G401.6 (cell line): Measurements from ENCODE around the gene LRBA.
"Not testable (repeated sequence)": the region's sequence is repeated elsewhere in the genome, so short reads cannot be mapped to it uniquely, and the experiment has no call there.

Experiments
- FAIRE-seq: peaks from 2 replicates; lab custom pipeline; 2012; peaks lifted over from hg19 to GRCh38; lab: Jason Lieb, UNC

The LRBA gene

DNA sequence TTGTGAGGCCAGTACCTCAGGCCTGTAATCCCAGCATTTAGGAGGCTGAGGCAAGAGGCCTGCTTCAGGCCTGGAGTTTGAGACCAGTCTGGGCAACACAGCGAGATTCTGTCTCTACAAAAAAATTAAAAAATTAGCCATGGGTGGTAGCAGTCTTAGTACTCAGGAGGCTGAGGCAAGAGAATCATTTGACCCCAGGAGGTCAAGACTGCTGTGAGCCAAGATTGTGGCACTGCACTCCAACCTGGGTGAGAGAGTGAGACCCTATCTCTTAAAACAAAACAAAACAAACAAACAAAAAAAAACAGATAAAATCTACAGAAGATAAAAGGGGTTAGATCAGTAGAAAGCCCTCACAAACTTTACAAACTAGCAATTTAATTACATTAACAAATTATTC, 352.4 kb downstream of the LRBA start:
- FAIRE-seq, result no peak

DNA sequence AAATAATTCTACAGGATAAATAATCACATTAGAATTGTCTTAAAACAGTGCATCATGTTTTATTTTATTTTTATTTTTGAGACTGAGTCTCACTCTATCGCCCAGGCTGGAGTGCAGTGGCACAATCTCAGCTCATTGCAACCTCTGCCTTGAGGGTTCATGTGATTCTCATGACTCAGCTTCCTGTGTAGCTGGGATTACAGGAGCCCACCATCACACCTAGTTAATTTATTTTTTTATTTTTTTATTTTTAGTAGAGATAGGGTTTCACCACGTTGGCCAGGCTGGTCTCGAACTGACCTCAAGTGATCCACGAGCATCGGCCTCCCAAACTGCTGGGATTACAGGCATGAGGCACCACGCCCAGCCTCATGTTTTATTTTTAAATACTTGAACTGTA, 353.5 kb downstream of the LRBA start:
- not testable (repeated sequence) for FAIRE-seq

DNA sequence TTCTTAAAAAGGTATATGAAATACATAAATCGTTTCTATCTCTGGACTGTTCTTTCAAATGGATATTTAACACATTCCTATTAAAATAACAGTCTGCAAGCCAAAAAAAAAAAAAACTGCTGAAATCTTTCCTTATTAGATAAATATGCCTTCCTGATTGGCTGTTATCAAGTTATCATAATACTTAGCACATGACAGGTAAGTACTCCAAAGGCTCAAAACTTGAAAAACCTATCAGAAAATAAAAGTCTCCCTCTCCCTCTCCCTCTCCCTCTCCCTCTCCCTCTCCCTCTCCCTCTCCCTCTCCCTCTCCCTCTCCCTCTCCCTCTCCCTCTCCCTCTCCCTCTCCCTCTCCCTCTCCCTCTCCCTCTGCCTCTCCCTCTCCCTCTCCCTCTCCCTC, 356.8 kb downstream of the LRBA start:
- not testable (repeated sequence) for FAIRE-seq

DNA sequence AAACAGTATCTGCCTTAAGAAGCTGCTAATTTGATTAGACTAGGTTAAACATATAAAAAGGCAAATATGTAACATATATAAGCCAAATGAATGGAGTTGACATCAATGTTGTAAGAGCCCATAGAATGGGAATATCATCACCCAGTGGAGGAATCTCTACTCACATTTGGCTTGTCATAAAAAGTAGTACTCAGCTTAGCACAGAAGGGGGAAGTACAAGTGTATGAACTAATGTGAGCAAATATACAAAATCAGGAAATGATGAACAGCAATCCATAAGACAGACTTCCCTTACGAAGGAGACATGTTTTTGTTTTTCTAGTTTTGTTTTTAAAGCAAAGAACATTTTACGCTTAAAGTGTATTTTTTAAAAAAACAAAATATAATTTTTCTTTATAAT, 358.2 kb downstream of the LRBA start:
- no peak for FAIRE-seq

DNA sequence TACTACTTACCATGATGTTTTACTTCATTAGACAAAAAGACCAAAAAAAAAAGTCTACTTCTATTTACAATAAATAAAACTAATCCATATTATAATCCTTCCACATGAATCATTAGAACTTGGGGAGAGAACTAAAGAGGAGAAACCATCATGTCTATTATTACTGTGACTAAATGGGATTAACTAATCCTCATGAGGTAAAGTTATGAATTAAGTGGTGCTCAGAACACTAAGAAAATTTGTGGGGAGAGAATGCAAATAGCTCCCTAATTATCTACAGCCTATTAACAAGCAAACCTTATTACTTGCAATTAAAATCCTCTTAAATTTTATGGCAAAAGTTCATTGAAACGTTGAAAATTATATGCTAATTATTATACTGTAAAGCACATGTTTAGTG, 364.3 kb downstream of the LRBA start:
- no peak for FAIRE-seq

DNA sequence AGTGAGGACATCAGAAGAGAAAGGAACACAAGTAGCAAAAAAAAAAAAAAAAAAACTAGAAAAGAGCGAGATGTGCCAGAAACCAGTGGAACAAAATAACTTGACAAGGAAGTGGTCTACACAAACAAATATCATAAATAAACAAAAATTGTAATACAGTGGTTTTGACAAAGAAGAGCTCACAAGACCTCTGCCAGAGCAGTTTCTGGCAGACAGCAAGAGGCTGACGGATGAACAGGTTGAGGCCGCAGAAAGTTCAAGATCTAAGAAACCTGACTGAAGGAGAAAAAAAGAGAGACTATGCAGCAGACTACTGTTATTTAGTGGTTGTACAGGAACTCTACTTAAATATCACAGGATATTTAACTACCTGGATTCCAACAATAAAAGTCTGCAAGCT, 367.0 kb downstream of the LRBA start:
- FAIRE-seq, result peak; percentile 63

DNA sequence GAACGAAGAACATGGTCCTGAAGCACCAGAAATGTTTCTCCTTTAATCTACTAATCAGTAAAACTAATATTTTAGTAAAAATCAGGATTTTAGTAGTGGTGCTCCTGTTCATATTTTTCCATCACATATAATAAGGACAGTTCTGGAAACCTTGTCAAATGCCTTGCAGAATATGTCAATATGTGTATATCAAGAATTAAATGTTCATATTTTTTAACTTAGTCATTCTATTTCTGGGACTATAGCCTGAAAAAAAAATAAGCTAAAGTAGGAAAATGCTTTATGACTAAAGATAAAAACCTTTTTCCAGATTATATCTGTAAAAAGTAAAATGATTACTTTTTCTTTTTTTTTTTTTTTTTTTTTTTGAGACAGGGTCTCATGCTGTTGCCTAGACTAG, 368.1 kb downstream of the LRBA start:
- FAIRE-seq, result no peak

DNA sequence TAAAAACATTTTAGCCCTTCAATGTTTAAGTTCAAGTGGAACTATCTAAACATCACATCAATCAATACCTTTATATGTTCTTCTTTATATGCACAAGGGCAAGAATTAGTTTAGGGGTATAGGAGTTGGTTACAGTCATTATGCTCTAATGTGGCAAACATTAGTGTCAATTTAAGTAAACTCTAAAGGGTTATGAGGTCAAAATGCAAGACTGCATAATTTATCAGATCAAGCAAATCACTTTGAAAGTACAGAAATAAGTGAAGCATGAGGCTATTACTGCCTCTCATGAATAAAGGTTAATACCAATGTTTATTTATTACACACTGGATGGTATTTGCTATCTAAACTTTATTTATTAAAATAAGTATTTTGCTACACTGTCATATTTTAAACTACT, 373.5 kb downstream of the LRBA start:
- no peak for FAIRE-seq

DNA sequence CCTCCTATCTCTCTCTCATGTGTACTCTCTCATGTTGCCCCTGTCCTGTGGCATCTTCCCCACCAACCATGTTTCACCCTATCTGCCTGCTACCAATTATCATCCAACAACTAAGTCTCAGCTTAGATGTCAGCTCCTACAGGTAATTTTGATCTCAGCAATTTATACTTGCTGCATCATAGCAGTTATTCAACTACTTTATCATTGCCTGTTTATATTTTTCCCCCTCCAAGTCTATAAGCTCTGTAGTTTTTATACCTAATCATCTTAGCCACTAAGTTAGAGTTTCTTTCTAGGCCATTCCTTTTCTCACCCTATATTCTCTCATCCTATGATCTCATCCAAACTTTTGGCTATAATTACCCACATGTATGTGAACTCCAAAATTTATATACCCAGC, 382.4 kb downstream of the LRBA start:
- FAIRE-seq, result no peak

DNA sequence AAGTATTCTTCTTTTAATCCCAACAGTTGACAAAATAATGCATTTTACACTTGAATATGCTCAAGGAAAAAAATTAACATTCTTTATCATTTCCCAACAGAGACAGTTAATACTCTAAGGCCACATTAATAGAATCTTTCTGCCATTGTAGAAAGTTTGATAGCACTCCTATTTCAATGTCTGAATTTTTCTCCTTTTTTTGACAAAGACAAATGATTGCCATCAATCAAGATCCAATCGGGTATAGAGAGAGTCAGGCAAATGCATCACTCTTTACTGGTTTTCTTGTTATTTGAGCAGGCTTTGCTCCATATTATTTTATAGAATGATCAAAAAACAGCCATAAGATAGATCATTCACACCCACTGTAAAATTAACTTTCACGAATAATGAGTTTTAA, 387.0 kb downstream of the LRBA start:
- FAIRE-seq, result no peak

DNA sequence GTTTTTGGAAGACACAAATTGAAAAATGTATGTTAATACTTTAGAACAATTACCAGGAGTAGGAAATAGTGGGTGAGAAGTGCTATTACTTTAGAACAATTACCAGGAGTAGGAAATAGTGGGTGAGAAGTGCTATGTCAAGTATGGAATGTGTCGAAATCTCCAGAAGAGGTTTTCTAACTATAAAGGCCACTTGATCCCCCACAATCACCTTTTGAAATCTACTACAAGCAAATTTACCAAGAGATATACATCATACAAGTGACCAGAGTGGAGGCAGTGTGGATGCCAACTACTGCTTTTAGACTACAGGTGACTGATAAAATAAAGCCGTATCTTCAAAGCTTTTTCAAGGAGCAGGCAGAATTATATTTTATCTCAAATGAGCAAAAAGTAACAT, 390.1 kb downstream of the LRBA start:
- FAIRE-seq, result no peak

DNA sequence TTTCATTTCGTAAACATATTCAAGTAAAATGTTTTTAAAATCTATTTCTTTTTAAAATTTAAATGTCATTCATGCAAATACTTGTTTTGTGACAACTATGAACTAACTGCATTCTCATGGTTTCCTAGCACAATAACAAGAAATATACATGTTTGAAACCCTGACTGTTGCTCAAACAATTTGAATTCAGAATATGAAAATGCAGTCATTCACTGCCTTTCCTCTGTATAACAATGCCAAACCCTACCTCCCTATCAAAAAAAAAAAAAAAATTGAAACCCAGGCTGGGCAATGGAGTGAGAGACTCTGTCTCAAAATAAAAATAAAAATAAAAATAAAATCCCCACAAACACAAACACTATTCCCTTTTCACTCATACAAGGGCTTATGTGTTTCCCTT, 391.0 kb downstream of the LRBA start:
- FAIRE-seq, result no peak

DNA sequence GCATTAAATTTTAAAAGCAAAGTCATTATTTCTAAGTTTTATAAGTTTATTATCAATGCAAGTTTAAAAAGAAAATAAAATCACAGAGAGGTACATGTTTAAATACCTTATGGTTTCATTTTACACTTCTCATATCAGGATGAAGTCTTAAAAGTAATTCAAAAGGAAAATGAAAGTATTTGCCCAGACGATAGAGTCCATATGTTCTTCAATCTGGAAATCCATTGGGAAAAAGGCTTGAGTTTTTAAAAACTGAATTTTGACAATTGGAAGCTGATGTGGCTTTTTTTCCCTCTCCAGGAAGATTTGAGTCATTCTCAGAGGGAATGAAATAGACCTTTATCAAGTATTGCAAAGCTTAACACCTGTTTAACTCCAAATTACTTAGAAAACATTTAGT, 396.0 kb downstream of the LRBA start:
- FAIRE-seq, result peak; percentile 19

DNA sequence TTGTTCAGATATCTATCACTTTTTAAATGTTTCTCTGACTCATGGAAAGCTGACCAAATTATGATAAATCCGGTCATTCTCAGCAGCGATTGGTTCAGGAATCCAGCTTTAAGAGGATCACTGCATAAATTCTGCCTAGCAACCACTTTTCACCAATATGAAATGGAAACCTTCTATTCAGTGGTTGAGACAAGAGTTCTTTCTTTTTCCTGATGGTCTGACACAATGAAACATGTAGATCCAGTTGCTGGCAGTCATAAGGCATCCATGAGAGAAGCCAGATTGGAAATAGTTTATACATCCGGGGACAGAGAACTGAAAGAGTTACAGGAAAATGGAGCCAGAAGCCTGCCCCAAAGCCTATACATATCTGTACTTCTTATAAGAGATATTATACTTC, 406.0 kb downstream of the LRBA start:
- FAIRE-seq, result no peak

DNA sequence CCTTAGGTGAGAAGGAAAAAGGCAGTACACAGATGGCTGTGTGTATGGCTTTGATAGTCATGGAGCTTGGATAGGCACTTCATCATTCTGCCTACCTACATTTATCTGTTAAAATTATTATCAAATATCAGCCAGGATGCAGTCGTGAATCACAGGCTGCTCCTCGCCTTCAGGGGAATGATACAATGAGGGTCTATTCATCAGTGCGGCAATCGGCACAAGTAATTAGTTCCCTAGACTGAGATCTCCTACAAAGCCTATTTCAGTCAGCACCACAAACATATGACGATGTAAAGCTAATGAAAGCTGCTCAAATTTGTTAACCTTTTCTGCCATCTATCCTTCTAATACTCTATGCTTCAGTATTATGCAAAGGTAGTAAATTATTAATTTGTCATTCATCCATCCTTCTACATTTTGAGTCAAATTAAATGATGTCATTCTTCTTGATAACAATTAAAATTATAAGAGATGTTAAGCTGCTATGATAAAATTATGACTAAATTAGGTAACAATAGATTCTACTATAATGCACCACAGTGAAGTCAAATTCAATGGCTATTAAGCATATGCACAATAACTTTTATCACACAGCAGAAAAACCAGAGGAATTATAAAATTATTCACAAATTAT, 414.2 kb downstream of the LRBA start:
- FAIRE-seq, result no peak

DNA sequence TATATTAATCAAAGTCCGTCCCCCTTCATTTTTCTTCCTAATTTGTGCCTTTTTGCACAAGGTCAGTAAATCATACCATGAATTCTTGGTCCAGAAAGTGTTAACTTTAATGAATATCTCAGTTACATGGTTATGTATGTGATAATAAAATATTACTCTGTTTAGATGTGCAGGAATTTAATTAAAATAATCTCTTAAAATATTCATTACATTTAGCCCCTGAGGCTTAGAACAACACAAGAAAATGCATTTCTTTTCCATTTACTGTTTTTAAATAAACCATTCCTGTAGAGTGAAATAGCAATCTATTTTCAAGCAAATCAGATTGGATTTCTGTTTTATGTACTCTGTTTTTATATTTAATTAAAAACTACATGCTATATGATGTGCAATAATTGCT, 415.5 kb downstream of the LRBA start:
- no peak for FAIRE-seq

DNA sequence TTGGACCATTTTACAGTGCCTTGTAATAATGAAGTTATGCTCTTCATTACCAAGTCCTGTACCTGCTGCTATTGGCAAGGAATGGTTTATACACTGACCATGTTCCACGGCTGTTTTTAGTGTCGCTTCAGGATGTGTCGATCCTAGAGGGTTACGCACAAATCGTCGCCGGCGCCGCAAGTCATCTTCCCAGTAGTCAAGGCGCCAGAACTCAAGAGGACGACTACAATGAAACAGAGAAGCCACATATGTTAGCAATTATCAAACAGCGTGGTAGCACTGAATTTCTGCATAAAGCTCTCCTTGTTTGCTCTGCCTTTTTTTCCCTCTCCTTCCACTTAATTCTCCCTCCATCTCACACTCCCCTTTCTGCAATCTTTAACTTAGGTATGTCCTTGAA, 416.2 kb downstream of the LRBA start:
- FAIRE-seq, result no peak

DNA sequence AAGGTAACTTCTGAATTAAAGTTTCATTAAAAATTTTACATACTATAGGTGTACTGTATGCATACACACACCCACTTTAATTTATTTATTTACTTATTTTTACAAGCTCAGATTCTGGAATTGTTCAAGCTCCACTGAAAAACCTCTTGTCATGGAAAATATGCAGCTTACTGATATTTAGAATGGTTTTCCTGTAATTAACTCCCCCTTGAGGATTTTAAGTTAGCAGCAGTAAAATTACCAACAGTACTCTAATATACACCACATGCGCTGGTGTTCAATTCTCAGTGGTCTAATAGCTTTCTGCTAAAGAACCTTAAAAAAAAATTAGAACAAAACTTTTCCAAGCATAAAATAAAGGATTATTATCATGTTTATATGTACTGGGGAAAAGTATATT, 421.1 kb downstream of the LRBA start:
- peak; percentile 63 for FAIRE-seq

DNA sequence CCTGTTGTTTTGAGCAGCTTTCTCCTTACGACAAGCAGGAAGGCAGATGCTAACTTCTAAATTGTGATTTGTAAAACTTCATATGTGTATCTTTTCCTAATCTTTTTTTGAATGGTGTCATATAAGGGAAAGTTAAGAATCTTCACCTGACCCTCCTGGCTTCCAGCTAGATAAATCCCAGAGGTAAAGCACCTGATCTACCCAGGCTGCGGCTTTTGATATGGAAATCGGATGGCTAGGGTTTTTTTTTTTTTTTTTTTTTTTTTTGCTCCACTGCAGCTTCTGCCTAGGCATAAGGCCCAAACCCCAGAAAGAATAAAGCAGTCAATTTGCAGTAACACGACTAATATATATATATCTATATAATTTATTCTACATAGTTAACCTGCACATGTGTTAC, 423.2 kb downstream of the LRBA start:
- no peak for FAIRE-seq

DNA sequence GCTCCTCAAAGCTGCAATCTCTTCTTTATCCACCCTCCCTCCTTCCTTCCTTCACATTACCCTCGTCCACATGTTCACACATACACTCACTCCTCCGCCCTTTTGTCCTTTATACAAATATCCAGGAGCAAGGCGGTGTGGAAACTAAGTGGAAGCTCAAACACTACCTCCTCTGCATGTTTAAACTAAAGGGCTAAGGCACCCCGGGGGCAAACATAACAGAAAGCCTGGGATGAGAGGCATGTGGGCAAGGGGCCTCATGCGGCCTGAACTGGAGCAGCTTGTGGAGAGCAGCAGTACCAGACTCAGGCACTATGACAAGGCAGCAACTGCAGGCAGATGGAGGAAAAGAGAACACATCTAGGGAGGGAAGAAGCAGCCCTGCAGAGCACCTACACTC, 423.7 kb downstream of the LRBA start:
- no peak for FAIRE-seq

DNA sequence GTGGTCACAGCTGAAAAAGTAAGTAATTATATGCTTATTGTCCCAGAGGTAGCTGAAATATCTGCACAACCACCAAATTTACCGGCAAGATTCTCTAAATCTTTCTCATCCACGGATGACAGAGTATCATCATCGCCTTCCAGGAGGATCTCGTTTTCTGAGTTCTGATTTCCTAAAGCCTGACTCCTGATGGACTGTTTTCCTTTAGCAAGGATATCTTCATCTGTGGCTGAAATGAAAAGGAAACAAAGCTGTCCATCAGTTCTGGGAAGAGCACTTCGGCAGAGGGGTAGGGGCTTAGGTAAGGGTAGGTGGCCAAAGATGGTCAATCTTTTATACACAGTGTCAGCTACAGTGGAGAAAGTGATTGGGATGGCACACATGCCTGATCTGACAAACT, 424.5 kb downstream of the LRBA start:
- no peak for FAIRE-seq

DNA sequence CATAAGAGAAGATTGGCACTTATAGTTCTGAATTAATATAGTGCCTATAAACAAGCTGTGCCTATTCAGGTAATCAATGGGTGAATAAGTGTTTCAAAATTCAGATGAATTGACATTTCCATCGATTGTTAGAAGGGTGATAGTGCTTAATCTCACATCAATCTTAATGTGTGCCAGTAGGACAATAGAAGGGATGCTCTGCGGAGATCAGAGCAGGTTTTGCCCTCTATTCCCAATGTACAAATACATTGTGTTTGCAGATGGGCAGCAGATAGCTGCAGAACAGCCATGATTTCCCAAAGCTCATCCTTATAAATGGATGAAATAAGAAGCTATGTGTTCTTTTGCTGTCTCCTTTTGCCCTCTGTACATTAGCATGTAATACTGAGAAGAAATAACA, 425.9 kb downstream of the LRBA start:
- no peak for FAIRE-seq

DNA sequence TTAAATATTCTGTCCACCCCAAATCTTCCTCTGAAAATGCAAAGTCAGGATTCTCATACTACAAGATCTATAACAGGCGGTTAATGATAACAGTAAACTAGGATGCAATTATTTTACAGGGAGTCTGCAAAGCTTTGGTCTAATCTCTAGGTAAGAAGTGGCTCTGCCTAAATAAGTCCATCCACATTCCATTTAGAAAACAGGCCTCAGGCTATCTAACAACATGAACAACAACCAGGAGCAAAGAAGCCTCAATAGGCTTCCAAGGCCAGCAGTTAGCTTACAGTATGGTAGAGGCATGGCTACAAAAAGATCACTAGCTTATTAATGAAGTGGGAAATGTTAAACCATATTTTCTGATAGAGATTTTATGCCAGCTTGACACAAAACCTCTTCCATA, 426.8 kb downstream of the LRBA start:
- no peak for FAIRE-seq

DNA sequence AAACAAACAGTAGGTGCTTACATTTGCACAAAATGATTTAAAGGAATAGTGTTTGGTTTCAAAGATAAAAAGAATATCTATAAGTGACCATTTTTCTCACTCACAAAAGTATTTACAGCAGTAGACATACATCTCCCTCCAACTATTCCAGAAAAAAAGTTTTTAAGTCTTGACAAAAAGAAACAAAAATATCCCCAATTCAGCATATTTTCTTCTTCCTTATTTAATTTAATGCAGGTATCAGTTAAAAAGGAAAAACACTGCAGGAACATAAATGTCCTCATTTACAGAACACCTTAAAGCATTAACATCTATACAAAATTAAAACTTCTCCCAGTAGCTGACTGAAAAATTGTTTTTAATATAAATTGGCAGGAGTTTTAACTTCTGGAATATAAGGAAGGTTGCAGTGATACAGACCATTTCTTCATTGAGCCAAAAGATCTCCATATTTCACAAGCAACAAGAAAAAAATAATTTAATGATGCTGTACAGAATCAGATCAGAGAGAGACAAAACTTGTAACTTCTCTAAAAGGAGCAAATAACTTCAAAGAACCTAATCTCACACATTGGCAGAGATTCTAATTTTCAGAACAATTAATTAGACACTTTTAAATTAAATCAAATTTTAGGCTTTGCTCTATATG, 428.8 kb downstream of the LRBA start:
- FAIRE-seq, result peak; percentile 48

DNA sequence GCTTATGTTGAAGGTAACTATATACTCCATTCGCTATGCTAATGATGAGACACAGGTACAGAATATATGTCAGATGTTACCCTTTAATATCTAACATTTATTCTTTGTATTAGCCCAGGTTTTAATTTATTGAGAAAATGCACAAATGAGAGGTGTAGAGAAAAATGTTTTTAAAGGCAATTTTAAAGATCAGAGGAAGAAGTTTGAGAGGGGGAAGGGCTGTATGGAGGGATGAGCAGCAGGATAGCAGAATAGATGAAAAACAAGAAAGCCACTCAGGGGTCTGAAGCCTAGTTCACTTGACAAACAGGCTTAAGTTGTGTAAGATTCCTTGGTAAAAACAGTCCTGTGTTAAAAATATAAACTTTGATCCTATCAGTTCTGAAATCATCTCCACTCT, 429.5 kb downstream of the LRBA start:
- FAIRE-seq, result no peak
